WTC11 (cell line): ENCODE data around the gene JAZF1. TPM values are rescaled to one million over a fixed set of nuclear protein-coding genes. Genes with fewer than 3 reads are reported as not detected.

ENCODE experiments used
- ATAC-seq: fragments of 200-7000 bp; cut with Tn5 transposase; 2 replicates; pipeline ENCODE4 v1.10.0; 2021; ENCODE audit warnings: mild to moderate bottlenecking, moderate library complexity
- CTCF ChIA-PET: fragments of 300-600 bp; sonication (Branson Sonifier 250); formaldehyde crosslinking; loops from one replicate; lab custom pipeline; 2021; ENCODE audit warnings: antibody characterized with exemption; lab: Charles Lee
- POLR2A ChIA-PET: fragments of 350-600 bp; sonication (Branson Sonifier 250); formaldehyde crosslinking; loops from one replicate; lab custom pipeline; 2021; ENCODE audit warnings: antibody characterized with exemption; lab: Charles Lee
- DNase-seq: peaks from one replicate; pipeline ENCODE4 v3.0.0; 2021; ENCODE audit warnings: low spot score
- H3K27ac Mint-ChIP-seq: 2 replicates; pipeline ENCODE4 v1.8.0; 2021; ENCODE audit warnings: mixed read lengths
- H3K27me3 Mint-ChIP-seq: 2 replicates; pipeline ENCODE4 v1.8.0; 2021; ENCODE audit warnings: low read depth, mild to moderate bottlenecking, moderate library complexity, mixed read lengths
- H3K36me3 Mint-ChIP-seq: 2 replicates; pipeline ENCODE4 v1.8.0; 2021; ENCODE audit warnings: mixed read lengths
- H3K4me1 Mint-ChIP-seq: 2 replicates; pipeline ENCODE4 v1.8.0; 2022; ENCODE audit warnings: mixed read lengths
- H3K4me3 Mint-ChIP-seq: 2 replicates; pipeline ENCODE4 v1.8.0; 2021; ENCODE audit warnings: mild to moderate bottlenecking, moderate library complexity, mixed read lengths
- H3K9me3 Mint-ChIP-seq: 2 replicates; pipeline ENCODE4 v1.8.0; 2021; ENCODE audit warnings: mixed read lengths
- CBFB ChIP-seq: sonication (generic); formaldehyde crosslinking; IDR thresholded peaks from 2 replicates; pipeline ENCODE4 v1.8.1; 2022; ENCODE audit warnings: mild to moderate bottlenecking, low read depth, missing genetic modification reagents
- ESRRA ChIP-seq: sonication (generic); formaldehyde crosslinking; IDR thresholded peaks from 2 replicates; pipeline ENCODE4 v1.8.1; 2022; ENCODE audit warnings: mild to moderate bottlenecking, missing genetic modification reagents, borderline replicate concordance
- SMAD3 ChIP-seq: sonication (generic); formaldehyde crosslinking; IDR thresholded peaks from 2 replicates; pipeline ENCODE4 v1.8.0; 2022; ENCODE audit warnings: missing genetic modification reagents, mild to moderate bottlenecking, borderline replicate concordance
- TEAD1 ChIP-seq: sonication (generic); formaldehyde crosslinking; IDR thresholded peaks from 2 replicates; pipeline ENCODE4 v1.8.0; 2022; ENCODE audit warnings: mild to moderate bottlenecking, missing genetic modification reagents
- ZNF317 ChIP-seq: sonication (generic); formaldehyde crosslinking; IDR thresholded peaks from 2 replicates; pipeline ENCODE4 v1.8.1; 2023; ENCODE audit warnings: low read depth, mild to moderate bottlenecking, moderate library complexity, missing genetic modification reagents, borderline replicate concordance
- total RNA-seq: library from RNA; stranded (reverse); gene quantifications from 3 replicates; pipeline ENCODE4 v1.2.3, GENCODE V29; 2021
- TF ChIP-seq, protein P1 (sequence below): sonication (generic); formaldehyde crosslinking; IDR thresholded peaks from 2 replicates; pipeline ENCODE4 v1.8.1; 2022; ENCODE audit warnings: missing genetic modification reagents, borderline replicate concordance
- TF ChIP-seq, protein P2 (sequence below): fragments of 250-450 bp; sonication (Bioruptor Pico); IDR thresholded peaks from 2 replicates; pipeline ENCODE4 v1.9.0; 2021; ENCODE audit warnings: mild to moderate bottlenecking
- TF ChIP-seq, protein P3 (sequence below): fragments of 250-450 bp; sonication (Bioruptor Pico); IDR thresholded peaks from 2 replicates; pipeline ENCODE4 v1.9.0; 2021; ENCODE audit warnings: moderate library complexity, mild to moderate bottlenecking, inconsistent platforms, borderline replicate concordance
- TF ChIP-seq, protein P4 (sequence below): sonication (generic); formaldehyde crosslinking; IDR thresholded peaks from 2 replicates; pipeline ENCODE4 v1.8.0; 2023; ENCODE audit warnings: mild to moderate bottlenecking, missing genetic modification reagents
- TF ChIP-seq, protein P5 (sequence below): sonication (generic); formaldehyde crosslinking; IDR thresholded peaks from 2 replicates; pipeline ENCODE4 v1.8.1; 2023; ENCODE audit warnings: mild to moderate bottlenecking, missing genetic modification reagents, moderate library complexity
- TF ChIP-seq, protein P6 (sequence below): sonication (generic); formaldehyde crosslinking; IDR thresholded peaks from 2 replicates; pipeline ENCODE4 v1.8.1; 2023; ENCODE audit warnings: mild to moderate bottlenecking, missing genetic modification reagents, borderline replicate concordance

Gene JAZF1
- total RNA-seq, 1 experiment from 2014 or later = 19.0 TPM

DNA sequence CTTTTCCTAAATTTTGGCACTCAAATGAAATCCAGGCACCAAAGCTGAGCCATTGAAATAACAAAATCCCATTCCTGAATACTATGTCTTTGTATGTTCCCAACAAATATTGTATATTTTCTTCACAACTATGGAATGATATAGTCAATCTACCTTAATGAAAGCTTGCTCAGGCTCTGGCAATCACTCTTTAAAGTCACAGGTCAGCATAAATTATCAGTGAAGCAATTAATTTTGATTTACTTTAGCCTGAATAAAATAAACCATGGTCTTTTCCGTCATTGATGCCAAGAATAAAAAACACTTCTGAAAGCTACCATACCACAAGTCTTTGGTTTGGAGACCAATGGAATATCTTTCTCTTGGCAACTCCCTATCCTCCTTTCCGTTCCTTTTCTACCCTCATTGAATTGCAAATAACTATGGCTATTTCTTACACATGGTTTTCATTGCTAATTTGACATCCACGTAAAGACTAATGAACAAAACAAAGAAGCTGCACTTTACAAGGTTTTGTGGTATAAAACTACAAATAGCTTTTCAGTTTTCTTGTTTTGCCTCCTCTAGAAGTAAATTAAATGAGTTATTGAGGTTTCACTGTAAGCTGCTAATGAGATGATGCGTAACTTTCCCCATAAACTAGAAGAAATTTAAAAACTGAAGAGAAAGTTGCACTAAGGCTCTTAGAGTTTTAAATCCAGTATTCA, 274.1 kb downstream of the JAZF1 start:
- CTCF ChIA-PET = interaction anchor here (0.5 to 1.4 kb wide), 5 partner anchors 14 to 710 kb away, joined by 3 to 4 read pairs (median 3); no protein-coding TSS in a partner anchor
- Mint-ChIP-seq H3K36me3 (no peaks in the 10 kb centered on the region), H3K27ac (peak overlapping the region; percentile 87), H3K4me3 (peak overlapping the region; percentile 18; the same call in 1 of the 2 replicates)
- DNase-seq = no peak
- TF ChIP-seq, protein P1, sequence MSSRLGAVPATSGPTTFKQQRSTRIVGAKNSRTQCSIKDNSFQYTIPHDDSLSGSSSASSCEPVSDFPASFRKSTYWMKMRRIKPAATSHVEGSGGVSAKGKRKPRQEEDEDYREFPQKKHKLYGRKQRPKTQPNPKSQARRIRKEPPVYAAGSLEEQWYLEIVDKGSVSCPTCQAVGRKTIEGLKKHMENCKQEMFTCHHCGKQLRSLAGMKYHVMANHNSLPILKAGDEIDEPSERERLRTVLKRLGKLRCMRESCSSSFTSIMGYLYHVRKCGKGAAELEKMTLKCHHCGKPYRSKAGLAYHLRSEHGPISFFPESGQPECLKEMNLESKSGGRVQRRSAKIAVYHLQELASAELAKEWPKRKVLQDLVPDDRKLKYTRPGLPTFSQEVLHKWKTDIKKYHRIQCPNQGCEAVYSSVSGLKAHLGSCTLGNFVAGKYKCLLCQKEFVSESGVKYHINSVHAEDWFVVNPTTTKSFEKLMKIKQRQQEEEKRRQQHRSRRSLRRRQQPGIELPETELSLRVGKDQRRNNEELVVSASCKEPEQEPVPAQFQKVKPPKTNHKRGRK (CRISPR knock-in tag) = no peak
- TF ChIP-seq ESRRA = no peak
- TF ChIP-seq, protein P2, sequence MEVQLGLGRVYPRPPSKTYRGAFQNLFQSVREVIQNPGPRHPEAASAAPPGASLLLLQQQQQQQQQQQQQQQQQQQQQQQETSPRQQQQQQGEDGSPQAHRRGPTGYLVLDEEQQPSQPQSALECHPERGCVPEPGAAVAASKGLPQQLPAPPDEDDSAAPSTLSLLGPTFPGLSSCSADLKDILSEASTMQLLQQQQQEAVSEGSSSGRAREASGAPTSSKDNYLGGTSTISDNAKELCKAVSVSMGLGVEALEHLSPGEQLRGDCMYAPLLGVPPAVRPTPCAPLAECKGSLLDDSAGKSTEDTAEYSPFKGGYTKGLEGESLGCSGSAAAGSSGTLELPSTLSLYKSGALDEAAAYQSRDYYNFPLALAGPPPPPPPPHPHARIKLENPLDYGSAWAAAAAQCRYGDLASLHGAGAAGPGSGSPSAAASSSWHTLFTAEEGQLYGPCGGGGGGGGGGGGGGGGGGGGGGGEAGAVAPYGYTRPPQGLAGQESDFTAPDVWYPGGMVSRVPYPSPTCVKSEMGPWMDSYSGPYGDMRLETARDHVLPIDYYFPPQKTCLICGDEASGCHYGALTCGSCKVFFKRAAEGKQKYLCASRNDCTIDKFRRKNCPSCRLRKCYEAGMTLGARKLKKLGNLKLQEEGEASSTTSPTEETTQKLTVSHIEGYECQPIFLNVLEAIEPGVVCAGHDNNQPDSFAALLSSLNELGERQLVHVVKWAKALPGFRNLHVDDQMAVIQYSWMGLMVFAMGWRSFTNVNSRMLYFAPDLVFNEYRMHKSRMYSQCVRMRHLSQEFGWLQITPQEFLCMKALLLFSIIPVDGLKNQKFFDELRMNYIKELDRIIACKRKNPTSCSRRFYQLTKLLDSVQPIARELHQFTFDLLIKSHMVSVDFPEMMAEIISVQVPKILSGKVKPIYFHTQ (CRISPR knock-in tag) = no peak
- TF ChIP-seq, protein P3, sequence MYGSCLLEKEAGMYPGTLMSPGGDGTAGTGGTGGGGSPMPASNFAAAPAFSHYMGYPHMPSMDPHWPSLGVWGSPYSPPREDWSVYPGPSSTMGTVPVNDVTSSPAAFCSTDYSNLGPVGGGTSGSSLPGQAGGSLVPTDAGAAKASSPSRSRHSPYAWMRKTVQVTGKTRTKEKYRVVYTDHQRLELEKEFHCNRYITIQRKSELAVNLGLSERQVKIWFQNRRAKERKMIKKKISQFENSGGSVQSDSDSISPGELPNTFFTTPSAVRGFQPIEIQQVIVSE (CRISPR knock-in tag) = no peak
- TF ChIP-seq, protein P4, sequence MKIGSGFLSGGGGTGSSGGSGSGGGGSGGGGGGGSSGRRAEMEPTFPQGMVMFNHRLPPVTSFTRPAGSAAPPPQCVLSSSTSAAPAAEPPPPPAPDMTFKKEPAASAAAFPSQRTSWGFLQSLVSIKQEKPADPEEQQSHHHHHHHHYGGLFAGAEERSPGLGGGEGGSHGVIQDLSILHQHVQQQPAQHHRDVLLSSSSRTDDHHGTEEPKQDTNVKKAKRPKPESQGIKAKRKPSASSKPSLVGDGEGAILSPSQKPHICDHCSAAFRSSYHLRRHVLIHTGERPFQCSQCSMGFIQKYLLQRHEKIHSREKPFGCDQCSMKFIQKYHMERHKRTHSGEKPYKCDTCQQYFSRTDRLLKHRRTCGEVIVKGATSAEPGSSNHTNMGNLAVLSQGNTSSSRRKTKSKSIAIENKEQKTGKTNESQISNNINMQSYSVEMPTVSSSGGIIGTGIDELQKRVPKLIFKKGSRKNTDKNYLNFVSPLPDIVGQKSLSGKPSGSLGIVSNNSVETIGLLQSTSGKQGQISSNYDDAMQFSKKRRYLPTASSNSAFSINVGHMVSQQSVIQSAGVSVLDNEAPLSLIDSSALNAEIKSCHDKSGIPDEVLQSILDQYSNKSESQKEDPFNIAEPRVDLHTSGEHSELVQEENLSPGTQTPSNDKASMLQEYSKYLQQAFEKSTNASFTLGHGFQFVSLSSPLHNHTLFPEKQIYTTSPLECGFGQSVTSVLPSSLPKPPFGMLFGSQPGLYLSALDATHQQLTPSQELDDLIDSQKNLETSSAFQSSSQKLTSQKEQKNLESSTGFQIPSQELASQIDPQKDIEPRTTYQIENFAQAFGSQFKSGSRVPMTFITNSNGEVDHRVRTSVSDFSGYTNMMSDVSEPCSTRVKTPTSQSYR (CRISPR knock-in tag) = no peak
- TF ChIP-seq TEAD1 (CRISPR knock-in tag) = no peak
- TF ChIP-seq, all 79 proteins: peak for 0
- POLR2A ChIA-PET = interaction anchor here (0.6 to 0.9 kb wide), 2 partner anchors 20 to 244 kb away, joined by 3 to 5 read pairs; partner anchors contain the start of gene HIBADH
- no peaks in the 10 kb centered on the region for H3K9me3 Mint-ChIP-seq
- peaks cover 67% of the 10 kb centered on the region for H3K4me1 Mint-ChIP-seq
- ATAC-seq = no peak
- H3K27me3 Mint-ChIP-seq = no peaks in the 10 kb centered on the region

DNA sequence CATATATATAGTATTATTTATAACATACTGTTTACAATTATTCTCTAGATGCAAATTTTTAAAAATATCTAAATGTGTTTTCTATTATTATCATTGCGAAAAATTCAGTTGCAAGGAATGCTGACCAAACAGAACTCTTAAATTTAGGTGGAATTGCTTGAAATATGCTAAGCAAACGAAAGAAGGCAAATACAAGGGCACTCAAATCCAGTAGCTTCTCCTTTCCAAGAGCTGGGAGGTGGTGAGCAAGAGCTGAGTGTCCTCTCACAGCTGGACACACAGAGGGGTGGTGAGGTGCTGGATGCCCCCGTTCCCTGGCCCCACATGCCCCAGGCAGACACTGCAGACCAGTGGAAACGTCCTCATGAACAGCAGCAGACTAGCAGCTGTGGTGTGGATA, 274.6 kb downstream of the JAZF1 start:
- CTCF ChIA-PET = interaction anchor here (0.9 to 1.4 kb wide), 3 partner anchors 15 to 710 kb away, joined by 3 read pairs; no protein-coding TSS in a partner anchor
- Mint-ChIP-seq H3K27ac (peak overlapping the region; percentile 87; the same call in 1 of the 2 replicates), H3K27me3 (no peaks in the 10 kb centered on the region), H3K4me3 (peak overlapping the region; percentile 18; the same call in 1 of the 2 replicates), H3K4me1 (peaks cover 63% of the 10 kb centered on the region), H3K36me3 (no peaks in the 10 kb centered on the region), H3K9me3 (no peaks in the 10 kb centered on the region)
- TF ChIP-seq, protein P5, sequence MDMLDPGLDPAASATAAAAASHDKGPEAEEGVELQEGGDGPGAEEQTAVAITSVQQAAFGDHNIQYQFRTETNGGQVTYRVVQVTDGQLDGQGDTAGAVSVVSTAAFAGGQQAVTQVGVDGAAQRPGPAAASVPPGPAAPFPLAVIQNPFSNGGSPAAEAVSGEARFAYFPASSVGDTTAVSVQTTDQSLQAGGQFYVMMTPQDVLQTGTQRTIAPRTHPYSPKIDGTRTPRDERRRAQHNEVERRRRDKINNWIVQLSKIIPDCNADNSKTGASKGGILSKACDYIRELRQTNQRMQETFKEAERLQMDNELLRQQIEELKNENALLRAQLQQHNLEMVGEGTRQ (CRISPR knock-in tag) = no peak
- TF ChIP-seq CBFB = no peak
- TF ChIP-seq, protein P6, sequence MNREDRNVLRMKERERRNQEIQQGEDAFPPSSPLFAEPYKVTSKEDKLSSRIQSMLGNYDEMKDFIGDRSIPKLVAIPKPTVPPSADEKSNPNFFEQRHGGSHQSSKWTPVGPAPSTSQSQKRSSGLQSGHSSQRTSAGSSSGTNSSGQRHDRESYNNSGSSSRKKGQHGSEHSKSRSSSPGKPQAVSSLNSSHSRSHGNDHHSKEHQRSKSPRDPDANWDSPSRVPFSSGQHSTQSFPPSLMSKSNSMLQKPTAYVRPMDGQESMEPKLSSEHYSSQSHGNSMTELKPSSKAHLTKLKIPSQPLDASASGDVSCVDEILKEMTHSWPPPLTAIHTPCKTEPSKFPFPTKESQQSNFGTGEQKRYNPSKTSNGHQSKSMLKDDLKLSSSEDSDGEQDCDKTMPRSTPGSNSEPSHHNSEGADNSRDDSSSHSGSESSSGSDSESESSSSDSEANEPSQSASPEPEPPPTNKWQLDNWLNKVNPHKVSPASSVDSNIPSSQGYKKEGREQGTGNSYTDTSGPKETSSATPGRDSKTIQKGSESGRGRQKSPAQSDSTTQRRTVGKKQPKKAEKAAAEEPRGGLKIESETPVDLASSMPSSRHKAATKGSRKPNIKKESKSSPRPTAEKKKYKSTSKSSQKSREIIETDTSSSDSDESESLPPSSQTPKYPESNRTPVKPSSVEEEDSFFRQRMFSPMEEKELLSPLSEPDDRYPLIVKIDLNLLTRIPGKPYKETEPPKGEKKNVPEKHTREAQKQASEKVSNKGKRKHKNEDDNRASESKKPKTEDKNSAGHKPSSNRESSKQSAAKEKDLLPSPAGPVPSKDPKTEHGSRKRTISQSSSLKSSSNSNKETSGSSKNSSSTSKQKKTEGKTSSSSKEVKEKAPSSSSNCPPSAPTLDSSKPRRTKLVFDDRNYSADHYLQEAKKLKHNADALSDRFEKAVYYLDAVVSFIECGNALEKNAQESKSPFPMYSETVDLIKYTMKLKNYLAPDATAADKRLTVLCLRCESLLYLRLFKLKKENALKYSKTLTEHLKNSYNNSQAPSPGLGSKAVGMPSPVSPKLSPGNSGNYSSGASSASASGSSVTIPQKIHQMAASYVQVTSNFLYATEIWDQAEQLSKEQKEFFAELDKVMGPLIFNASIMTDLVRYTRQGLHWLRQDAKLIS (CRISPR knock-in tag) = no peak
- TF ChIP-seq ZNF317 = no peak
- TF ChIP-seq SMAD3 (CRISPR knock-in tag) = no peak
- DNase-seq = no peak
- POLR2A ChIA-PET = interaction anchor here (0.6 to 0.9 kb wide), 2 partner anchors 19 to 243 kb away, joined by 3 to 5 read pairs; partner anchors contain the start of gene HIBADH
- no peak for ATAC-seq
